ENCODE data around the gene RETN.

The RETN gene

GRCh38 chr19:7709932-7710460 lies 41.1 kb downstream of the RETN start:
- no peak for DNase-seq (ENCODE audit: low spot score)

DNA sequence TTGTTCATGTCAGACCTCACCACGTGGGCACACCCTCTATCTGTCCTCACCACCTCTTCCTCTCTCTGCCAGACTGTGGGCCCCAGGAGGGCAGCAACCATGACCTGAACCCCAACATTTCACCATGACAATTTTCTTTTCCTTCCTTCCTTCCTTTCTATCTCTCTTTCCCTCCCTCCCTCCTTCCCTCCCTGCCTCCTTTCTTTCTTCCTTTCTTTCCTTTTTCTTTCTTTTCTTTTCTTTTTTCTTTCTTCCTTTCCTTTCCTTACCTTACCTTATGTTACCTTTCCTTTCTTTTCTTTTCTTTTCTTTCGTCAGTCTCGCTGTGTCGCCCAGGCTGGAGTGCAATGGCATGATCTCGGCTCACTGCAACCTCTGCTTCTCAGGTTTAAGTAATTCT lies 41.8 kb downstream of the RETN start:
- no peak for DNase-seq (ENCODE audit: low spot score)

DNA sequence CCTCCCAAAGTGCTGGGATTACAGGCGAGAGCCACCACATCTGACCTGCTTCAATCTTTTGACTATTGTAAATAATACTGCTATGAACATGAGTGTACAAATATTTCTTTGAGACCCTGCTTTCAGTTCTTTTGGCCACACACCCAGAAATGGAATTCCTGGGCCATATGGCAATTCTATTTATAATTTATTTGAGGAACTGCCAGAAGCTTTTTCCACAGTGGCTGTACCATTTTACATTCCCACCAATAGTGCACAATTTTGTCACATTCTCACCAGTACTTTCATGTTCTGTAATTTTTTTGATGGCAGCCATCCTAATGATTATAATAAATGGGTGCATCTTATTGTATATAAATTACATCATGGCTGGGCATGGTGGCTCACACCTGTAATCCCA lies 46.8 kb downstream of the RETN start:
- no peak for DNase-seq (ENCODE audit: low spot score)

DNA sequence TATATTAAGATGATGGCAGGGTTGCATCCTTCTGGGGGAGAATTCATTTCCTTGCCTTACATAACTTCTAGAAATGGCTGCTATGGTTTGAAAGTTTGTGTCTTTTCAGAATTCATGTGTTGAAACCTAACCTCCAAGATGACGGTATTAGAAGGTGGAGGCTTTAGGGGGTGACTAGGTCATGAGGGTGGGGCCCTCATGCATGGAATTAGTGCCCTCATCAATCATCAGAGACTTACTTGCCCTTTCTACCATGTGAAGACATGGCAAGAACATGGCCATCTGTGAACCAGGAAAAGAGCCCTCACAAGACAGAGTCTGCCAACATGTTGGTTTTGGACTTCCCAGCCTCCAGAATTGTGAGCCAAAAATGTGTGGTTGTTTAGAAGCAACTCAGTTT lies 47.9 kb downstream of the RETN start:
- DNase-seq (ENCODE audit: low spot score) = no peak

- DNase-seq (ENCODE audit: low spot score) = no peak
Observed at GRCh38 chr19:7718668-7719067, 49.8 kb downstream of the RETN start.
